GM19023 (cell line): ENCODE measurements around the gene CTNNA2.
A peak's percentile ranks its signal among the peaks of the same experiment; 100 is the strongest.

Source experiments
- ATAC-seq: cut with Tn5 transposase; IDR thresholded peaks from one replicate; pipeline ENCODE4 v1.9.1; 2021; ENCODE audit warnings: mild to moderate bottlenecking, moderate library complexity; ENCODE audit not compliant: unreplicated experiment

The CTNNA2 gene

DNA sequence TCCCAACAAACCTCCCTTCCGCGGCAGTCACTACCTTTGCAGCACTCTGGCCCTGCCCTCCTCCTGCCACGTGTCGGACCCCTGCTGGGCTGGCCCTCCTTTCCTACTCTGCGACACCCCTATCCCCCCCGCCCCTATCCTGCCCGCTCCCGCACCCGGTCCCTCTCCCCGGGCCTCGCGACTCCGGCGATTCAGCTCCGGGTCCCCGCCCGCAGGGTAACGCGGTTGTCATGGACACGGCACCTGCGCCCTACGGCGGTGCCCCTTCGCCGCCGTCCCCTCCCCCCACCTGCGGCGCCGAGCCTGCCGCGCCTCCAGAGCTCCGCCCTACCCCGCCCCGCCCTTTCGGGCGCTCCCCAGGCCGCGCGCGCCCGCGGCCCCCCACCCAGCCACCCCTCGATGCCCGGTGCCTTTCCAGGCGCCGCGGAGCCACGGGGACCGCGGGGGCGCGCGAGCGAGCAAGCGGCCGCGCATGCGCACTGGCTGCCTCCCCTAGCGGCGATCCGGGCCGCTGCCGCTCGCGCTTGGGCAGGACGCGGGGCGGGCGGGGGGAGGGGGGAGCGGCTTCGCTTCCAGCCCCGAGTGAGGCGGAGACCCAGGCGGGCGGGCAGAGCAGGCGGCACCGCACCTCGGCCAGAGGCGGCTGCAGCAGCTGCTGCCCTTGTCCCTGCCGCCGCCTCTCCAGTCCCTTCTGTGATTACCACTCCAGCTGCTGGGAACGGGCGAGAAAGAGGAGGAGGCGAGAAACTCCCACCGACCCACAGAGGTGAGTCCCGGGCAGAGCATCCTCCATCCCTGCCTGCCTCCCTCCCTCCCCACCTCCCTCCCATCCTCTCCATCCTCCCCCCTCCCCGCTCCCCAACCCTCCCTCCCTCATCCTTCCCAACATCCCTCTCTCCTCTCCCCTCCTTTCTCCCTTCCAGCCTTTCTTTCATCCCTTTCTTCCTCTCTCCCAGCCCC is at the start of gene CTNNA2:
Gene CTNNA2 (plus strand): TSS at position 610 of the 960 bp plus-strand sequence.
- peak; percentile 78 for ATAC-seq

DNA sequence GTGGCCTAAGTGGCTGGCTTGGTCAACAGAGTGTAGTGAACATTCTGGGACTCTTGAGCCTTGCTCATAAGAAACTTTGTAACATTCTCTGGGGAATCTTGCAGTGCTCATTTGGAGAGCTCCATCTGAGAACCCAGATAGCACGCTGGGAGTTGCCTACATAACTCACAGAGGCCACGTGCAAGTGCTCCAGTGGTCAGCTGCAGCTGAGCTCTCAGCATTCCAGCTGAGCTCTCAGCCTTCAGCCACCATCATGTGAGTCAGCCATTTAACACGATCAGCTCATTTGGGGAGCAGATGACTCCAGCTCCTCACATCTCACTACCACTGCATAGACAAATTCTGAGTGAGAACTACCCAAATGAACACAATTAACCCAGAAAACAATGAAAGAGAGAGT is 25.5 kb upstream of the CTNNA2 start:
- ATAC-seq = no peak

DNA sequence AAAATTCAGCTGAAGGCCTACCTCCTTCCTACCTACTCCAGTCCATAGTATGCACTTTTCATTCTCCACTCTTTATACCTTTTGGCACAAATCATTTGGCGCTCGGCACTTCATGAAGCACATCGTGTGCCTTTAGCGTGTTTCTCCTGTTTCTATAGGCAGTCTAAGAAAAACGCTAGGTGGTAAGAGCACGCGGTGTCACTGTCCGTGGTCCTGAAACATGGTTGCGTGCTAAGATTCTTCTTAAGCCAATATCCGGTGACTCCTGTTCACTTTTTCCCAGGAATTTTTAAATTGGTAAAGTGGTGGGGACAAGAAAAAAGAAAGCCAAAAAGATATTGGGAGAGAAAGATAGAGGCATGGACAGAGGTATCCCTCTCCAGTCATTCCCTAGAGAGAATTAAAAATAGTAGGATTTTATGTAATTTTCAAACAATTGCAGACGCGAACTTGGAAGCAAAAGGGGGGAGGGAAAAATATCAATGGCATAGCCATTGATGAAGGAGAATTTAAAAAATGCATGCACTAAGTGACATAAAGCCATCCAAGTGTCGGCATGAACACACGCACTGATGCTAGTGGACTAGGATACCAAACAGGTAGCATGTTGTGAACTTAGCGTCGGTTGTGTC is 1.4 kb upstream of the CTNNA2 start:
- no peak for ATAC-seq

DNA sequence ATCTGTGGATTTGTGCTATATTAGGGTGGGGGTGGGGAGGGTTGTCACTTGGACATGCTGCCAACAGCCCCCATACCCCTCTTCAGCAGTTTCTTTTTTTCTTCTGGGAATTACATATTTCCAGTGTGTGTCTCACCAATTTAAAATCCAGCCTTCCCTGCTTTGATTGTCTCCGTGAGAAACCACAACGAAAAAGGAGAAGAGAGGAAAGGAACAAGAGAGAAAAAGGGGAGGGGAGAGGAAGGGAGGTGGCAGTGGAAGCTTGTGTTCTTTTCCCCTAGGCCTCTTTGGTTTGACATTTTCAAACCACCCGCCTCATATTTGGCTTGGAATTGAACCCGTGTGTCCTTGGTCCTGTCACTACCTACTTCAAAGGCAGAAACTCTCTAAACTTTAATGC is 860 bp downstream of the CTNNA2 start:
- no peak for ATAC-seq

DNA sequence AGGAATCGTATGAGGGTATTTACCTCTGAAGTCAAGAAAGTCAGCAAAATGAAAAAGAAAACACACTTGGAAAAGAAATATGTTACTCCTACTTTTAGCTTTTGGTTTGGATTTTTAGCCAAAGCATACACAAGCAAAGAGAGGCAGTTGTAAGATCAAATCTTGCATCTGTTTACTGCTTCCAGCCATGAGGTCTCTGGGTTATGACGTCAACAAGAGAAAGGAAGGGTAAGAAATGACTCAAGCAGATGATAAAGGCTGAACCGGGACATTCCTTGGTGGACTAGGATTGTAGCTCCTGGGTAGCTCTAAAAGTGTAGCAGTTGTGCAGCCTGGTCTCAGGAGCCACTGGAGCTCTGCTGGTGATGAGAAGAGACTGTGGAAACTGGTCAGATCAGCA is 16.8 kb downstream of the CTNNA2 start:
- no peak for ATAC-seq

DNA sequence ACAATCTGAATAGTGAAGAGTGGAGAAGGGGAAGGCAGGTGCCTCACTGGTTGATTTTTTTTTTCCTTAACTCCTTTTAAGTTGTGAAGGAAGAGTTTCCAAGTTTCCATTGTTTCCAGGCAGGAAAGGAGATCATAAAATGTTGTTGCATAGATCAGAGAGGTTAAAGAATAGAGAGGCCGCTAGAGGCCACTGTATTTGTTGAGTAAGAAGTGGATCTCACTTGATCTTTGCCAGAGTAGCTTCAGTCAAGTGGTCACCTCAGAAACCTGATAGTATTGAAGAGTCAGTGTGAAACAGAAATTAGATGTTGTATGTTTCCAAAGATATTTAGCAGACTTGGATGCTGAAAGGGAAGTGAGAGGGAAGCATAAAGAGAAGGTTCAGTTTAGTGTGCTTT is 17.6 kb downstream of the CTNNA2 start:
- ATAC-seq = no peak

DNA sequence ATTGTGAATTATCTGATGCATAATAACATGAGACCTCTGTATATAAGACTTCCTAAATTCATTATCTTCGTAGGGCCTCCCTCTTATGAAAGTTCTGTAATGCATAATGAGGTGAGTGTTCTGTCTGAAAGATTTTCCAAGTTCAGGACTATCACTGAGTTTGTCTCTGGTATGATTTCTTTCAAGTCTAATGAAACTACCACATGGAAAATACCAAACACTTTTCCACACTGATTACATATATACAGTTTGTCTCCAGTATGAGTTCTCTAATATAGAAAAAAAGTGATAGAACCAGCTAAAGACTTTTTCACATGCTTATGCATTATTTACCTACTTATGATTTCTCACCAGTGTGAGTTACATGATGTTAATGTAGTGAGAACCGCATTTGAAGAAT is 34.7 kb downstream of the CTNNA2 start:
- ATAC-seq = no peak

DNA sequence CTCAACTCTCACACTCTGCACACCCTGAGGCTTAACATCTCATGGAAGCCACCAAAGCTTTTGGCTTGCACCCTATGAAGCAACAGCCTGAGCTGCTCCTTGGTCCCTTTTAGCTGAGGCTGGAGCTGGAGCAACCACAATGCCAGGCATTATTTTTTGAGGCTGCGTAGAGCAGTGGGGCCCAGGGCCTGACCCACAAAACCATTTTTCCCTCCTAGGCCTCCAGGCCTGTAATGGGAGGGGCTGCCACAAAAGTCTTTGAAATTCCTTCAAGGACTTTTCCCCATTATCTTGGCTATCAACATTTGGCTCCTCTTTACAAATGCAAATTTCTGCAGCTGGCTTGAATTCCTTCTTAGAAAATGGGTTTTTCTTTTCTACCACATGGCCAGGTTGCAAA is 39.8 kb downstream of the CTNNA2 start:
- ATAC-seq = no peak

DNA sequence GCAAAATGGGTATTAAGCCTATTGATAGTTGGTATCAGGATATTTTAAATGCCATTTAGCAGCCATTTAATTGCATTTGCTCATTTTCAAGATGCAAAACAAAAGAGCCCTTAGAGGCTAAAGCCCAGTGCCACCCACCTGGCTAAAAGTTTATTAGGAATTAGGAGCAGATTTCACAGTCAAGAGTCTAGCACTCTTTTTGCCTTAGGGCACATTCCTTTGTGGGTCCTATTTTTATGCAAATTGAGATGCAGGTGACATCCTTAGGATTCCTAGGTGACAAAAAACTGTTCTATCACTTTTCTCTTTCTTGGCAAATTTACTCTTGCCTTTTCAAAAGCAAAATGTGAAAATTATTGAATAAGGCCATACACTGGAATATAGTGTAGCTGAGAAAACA is 42.0 kb downstream of the CTNNA2 start:
- ATAC-seq = no peak

DNA sequence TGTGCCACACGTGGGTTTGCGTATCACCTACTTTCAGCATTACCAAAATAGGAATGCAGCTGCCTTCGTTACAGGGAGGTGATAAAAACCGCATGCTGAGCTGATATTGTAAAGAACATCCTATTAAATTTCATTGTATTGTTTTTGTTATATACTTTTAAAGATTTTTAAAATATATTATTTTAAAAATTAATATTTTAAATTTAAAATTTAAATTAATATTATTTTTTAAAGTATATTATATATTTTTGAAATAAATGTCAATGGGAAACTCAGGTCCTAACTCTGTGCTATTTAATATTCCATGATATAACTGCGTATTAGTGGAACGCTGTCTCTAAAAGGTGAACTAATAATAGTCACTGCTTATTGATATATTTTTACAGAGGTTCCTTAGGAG is 51.2 kb downstream of the CTNNA2 start:
- ATAC-seq = no peak

DNA sequence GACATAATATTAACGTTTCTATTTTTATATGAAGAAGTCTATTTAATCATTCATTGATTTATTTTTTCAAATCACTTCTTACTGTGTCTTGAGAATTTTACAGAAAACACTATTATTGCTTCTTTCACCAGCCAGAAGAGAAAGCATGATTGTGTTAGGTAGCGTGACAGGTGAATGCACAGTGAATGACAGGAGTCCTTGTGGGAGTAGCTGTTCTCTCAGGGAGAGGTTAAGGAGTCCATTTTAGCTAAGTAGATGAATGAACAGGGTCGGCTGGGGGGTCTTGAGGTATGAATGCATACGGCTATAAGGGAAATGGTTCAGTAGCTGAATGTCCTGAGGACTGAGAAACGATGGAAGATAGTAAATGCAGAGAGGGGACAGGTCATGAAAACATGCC is 56.2 kb downstream of the CTNNA2 start:
- ATAC-seq = no peak

DNA sequence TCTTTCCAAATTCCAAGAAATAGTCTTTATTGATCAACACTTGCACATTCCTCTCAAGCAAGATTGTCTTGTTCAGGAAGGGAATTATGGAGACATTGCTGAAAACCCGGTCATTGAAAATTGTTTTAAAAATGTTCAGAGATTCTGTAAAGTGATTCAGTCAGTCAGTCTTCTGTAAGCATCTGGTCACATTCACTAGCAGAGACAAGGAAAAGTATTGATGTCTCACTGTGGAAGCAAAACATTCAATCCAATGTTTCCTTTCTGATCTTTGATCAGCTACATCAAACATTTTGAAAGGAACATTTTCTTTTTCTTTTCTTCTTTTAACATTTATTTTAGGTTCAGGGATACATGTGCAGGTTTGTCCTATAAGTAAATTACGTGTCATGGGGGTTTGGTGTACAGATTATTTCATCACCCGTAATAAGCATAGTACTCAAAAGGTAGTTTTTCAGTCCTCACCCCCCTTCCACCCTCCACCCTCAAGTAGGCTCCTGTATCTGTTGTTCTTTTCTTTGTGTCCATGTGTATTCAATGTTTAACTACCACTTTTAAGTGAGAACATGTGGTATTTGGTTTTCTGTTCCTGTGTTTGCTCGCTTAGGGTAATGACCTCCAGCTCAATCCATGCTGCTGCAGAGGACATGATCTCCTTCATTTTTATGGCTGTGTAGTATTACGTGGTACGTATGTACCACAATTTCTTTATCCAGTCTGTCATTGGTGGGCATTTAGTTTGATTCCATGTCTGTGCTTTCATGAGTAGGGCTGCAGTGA is 61.2 kb downstream of the CTNNA2 start:
- ATAC-seq = no peak

DNA sequence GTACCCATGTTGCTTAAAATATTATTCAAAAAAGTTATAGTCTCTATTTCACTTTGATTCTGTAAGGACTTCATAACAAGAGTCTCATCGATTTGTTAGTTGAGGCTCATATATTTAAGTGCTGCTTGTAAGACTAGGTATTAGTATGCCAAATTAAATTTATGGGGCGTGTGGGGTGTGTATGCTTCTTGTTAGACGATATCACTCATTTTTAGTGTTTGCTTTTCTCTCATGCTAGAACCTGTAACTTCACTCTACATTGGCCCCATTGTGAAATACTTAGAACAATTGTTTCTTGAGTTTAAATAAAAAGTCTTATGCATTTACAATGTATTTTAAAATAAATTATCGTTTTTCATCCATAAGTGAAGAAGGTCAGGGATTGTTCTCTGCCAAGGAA is 63.6 kb downstream of the CTNNA2 start:
- no peak for ATAC-seq

DNA sequence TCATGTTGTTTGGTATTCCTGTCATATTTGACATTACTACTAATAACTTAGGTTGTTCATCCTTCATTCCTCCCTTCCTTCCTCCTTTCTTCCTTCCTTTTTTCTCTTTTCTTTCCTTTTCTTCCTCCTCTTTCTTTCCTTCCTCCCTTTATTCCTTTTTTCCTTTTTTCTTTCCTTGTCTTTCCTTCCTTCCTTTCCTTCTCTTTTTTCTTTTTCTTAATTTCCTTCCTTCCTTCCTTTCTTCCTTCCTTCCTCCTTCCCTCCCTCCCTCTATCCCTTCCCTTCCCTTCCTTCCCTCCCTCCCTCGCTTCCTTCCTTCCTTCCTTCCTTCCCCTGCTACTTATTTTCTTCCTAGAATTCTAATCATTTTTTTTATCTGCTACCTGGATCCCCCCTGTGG is 66.1 kb downstream of the CTNNA2 start:
- ATAC-seq = no peak

DNA sequence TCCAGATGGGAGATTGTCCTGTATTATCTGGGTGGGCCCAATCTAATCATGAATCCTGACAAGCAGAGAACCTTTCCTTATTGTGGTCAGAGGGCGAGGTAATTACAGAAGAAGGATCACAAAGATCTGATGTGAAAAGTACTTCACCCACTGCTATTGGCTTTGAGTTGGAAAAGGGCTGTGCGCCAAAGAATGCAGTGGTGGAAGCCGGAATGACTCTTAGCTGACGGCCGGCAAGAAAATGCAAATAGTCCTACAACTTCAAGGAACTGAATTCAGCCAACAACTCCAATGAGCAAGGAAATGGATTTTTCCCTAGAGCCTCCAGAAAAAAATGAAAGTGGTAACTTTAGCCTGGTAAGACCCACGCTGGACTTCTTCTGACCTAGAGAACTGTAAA is 67.3 kb downstream of the CTNNA2 start:
- ATAC-seq = no peak

DNA sequence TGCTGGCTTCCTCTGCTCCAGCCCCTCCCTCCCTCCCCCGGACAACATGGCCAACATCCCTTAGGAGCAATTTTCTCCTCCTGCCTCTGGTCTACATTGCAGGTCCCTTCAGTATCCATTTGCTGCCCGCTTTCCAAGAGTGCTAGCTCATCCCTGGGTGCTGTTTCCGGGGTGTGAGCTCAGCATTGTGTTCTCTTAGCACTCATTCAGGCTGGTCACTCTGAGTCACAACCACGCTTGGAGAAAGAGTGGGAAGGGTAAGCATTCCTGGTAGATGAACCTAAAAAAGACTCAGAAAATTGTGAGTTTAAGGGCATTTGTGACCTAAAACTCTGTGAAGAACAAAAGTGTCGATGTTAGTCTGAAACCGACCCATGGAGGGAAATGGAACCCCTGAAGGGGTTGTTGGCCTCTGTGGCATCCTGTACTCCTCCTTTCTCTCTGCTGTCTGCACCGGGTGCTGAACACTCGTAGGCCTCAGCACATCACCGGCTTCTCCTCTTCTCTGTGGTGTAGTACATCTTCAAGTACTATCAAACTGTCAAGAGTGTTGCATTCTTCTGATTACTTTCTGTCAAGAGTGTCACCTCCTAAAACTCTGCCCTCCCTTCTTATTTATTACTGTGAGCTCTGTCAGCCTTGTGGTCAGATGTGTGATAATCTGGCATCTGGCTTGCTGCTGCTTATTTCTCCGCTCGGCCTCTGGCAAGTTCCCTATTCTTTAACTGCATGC is 73.0 kb downstream of the CTNNA2 start:
- ATAC-seq = no peak

DNA sequence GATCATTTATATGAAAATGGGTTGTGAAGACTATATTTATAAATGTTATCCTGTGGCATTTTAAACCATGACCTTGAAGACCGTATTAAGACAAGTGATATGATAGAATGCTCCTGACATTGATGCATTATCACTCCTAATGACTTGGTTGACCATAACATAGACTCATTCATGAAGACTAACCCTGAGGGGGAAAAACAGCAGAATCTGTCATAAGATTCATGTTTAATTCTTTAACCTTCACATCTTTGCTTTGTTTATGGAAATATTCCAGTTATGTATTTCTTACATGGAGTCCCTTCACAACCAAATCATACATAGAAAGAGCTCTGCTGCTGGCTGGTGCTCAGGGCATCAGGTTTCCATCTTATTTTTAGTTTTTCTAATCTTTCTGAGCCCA is 78.4 kb downstream of the CTNNA2 start:
- no peak for ATAC-seq

DNA sequence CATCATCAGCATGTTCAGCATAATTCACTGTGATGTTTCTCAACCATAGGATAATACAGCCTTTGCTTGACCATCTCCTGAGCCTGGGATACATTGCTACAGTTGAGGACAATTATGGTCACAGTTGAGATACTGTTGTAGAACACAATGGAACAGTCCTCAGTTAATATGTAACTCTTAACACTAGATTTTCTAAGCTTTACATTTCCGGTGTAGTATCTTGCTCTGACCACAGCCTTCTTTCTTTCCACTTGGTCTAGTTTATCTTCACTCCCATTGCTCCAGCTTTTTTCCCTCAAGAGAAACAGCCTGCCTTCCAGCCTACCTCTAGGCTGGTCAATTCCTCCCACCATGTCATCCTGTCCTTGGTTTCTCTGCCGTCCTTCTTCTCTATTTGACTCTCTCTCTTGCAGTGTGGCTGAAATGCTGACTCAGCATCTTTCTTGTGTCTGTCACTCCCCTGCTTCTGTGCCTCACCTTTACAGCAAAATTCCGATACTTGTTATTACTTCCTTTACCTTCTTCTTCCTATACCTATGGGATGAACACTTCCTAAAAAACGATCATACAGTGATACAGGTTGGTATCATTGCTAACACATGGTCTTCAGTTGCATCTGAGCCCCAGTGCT is 80.5 kb downstream of the CTNNA2 start:
- no peak for ATAC-seq

DNA sequence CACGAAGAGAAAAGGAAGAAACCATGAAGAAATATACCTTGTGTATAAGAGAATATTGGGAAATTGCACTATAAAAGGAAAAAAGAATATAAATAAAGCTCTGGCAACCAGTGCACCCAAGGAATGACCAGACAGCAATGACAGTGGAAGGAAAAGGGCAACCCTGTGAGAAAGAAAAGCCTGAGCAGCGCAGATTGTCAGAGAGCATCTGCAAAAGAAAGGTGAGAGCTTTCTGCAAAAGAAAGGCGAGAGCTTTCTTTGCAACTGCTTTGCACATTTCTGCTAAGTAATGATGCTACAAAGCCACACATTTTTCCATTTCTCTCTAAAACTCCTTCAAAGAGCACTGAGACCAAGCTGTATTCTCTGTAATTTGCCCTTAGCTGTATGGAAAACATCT is 83.6 kb downstream of the CTNNA2 start:
- no peak for ATAC-seq

DNA sequence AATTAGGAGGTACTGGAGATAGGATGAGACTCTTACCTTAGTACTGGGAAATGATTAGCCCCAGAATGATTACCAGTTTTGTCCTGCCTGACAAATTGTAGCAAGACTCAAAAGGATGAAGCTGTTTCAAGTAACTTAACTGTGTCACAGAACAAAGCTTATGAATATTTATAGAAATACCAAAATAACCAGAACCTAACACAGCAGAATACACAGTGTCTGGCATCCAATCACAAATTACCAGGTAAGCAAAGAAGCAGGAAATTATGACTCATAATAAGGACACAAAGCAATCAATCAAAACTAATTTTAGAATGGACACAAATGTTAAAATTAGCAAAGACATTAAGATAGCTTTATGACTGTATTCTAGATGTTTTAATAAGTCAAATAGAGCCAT is 91.9 kb downstream of the CTNNA2 start:
- ATAC-seq = no peak
